Measurements from ENCODE around the gene BAIAP2L2.
"Not testable (repeated sequence)": the region's sequence is repeated elsewhere in the genome, so short reads cannot be mapped to it uniquely, and the experiment has no call there.

The BAIAP2L2 gene

GRCh38 chr22:38081636-38081940 lies 28.9 kb downstream of the BAIAP2L2 start:
- no peak for DNase-seq (ENCODE audit: low spot score)

- DNase-seq (ENCODE audit: low spot score), result no peak
These were observed 29.4 kb downstream of the BAIAP2L2 start for GRCh38 chr22:38080850-38081635.

GRCh38 chr22:38080474-38080849 lies 30.0 kb downstream of the BAIAP2L2 start:
- no peak for DNase-seq (ENCODE audit: low spot score)

GRCh38 chr22:38079804-38080203 lies 30.7 kb downstream of the BAIAP2L2 start:
- no peak for DNase-seq (ENCODE audit: low spot score)

- not testable (repeated sequence) for DNase-seq (ENCODE audit: low spot score)
These were observed 31.3 kb downstream of the BAIAP2L2 start for GRCh38 chr22:38079208-38079607.

GRCh38 chr22:38078046-38078840 lies 32.2 kb downstream of the BAIAP2L2 start:
- DNase-seq (ENCODE audit: low spot score), result no peak

- DNase-seq (ENCODE audit: low spot score), result no peak
These were observed 32.9 kb downstream of the BAIAP2L2 start for GRCh38 chr22:38077595-38077994.

- no peak for DNase-seq (ENCODE audit: low spot score)
These were observed 33.4 kb downstream of the BAIAP2L2 start for GRCh38 chr22:38077096-38077495.

GRCh38 chr22:38075961-38076360 lies 34.5 kb downstream of the BAIAP2L2 start:
- no peak for DNase-seq (ENCODE audit: low spot score)

- no peak for DNase-seq (ENCODE audit: low spot score)
These were observed 35.2 kb downstream of the BAIAP2L2 start for GRCh38 chr22:38075105-38075825.

- no peak for DNase-seq (ENCODE audit: low spot score)
These were observed 36.0 kb downstream of the BAIAP2L2 start for GRCh38 chr22:38074181-38075104.

GRCh38 chr22:38073150-38074130 lies 37.0 kb downstream of the BAIAP2L2 start:
- DNase-seq (ENCODE audit: low spot score), result no peak

- no peak for DNase-seq (ENCODE audit: low spot score)
These were observed 37.9 kb downstream of the BAIAP2L2 start for GRCh38 chr22:38072322-38073149.

GRCh38 chr22:38071421-38072321 lies 38.8 kb downstream of the BAIAP2L2 start:
- no peak for DNase-seq (ENCODE audit: low spot score)

- DNase-seq (ENCODE audit: low spot score), result no peak
These were observed 40.1 kb downstream of the BAIAP2L2 start for GRCh38 chr22:38070250-38070921.

- peak; percentile 80 for DNase-seq (ENCODE audit: low spot score)
These were observed 40.9 kb downstream of the BAIAP2L2 start for GRCh38 chr22:38069372-38070249.

Measured in left forelimb (tissue), 1 donor.